ENCODE results near the gene RAB30. TPM values are rescaled to one million over a fixed set of nuclear protein-coding genes. Genes with fewer than 3 reads are reported as not detected.

RAB30 gene
- total RNA-seq, 1 donor from 2014 or later: 8.8 TPM

DNA sequence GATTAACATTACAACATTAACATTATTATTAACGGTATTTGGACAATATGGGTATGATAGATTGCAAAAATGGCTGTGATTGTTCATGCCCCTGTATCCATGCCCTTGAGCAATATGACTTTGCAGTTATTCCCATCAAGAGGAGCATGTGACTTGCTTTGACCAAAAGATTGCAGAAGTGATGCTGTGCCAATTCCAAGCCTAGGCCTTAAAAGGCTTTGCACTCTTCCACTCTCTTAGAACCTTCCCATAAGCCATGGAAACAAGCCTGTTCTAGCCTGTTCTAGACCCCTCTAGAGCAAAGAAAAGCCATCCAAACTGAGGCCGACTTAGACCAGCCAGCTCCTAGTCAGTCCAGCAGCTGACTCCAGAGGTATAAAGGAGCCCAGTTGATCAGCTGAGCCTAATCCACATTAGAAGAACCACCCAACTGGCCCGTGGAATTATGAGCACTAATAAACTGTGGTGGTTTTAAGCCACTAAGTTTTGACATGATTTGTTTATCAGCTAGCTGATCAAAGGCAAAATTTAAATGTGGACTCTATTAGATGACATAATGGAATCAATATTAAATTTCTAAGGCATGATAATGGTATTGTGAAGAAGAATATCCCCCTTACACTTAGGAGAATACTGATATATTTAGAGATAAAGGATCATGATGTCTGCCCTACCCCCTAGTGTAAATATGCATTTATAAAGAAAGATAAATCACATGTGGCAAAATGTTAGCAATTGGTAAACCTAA lies 28.6 kb downstream of the RAB30 start:
- no peak for ATAC-seq
- no peak for DNase-seq (ENCODE audit: low spot score)

GRCh38 chr11:83041126-83041525 lies 30.6 kb downstream of the RAB30 start:
- ATAC-seq (no peak), DNase-seq (ENCODE audit: low spot score) (no peak)

GRCh38 chr11:83039566-83039965 lies 32.1 kb downstream of the RAB30 start:
- ATAC-seq (no peak), DNase-seq (ENCODE audit: low spot score) (no peak)

- no peak for DNase-seq (ENCODE audit: low spot score)
- ATAC-seq: no peak
Measured at GRCh38 chr11:83037877-83038276, 33.8 kb downstream of the RAB30 start.

- DNase-seq (ENCODE audit: low spot score) (no peak), ATAC-seq (no peak)
Measured at GRCh38 chr11:83036701-83037100, 35.0 kb downstream of the RAB30 start.

GRCh38 chr11:83035070-83035854 lies 36.4 kb downstream of the RAB30 start:
- ATAC-seq (no peak), DNase-seq (ENCODE audit: low spot score) (no peak)

DNA sequence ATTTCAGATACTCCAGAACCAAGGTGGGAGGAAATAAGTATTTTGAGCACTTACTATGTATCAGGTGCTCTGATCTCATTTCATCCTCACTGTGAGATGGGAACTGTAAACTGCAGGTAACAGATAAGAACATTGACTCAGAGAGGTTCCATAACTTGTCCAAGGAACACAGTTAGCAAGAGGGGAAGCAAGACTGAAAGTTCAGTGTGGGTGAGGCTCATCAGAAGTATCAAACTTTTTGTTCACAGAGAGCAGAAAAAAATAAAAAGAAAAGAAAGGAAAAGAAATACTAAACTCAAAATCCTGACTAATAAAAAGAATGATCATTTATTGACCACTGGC lies 37.1 kb downstream of the RAB30 start:
- ATAC-seq (no peak), DNase-seq (ENCODE audit: low spot score) (no peak)

DNA sequence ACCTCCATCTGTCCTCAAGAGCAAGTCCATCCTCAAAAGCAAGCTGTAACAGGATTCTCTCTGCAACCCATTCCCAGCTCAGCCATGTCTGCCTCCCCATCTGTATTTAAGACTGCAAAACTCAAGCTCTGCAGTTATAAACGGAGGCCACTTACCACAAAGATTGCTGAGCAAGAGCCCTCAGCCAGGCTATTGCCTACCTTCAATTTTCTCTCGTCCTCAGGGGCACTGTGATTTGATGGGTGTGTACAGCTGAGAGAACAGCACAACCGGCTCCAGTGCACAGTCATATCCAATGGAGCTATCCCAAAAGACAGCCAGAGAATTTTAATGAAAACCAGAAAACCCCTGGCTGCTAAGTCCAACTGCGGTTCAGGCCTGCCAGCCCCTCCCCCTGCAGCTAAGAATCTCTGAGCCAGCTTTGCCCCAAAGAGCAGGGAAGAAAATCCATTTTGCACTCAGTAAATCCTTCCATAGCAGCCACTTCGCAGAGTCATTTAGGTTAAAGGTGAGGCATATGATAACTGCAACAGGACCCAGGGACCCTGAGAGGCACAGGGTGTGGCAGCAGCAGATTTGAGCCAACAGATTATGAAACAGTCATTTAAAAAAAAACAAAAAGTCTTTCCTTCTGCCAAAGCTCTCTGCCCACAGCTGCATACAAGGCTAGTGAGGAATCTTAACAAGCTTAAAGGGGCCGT lies 37.6 kb downstream of the RAB30 start:
- ATAC-seq (peak; percentile 91), DNase-seq (ENCODE audit: low spot score) (no peak)

- DNase-seq (ENCODE audit: low spot score): no peak
- no peak for ATAC-seq
Measured at GRCh38 chr11:83033371-83033770, 38.3 kb downstream of the RAB30 start.

- ATAC-seq (no peak), DNase-seq (ENCODE audit: low spot score) (no peak)
Measured at GRCh38 chr11:83031127-83031526, 40.6 kb downstream of the RAB30 start.

- ATAC-seq (no peak), DNase-seq (ENCODE audit: low spot score) (no peak)
Measured at GRCh38 chr11:83027794-83028193, 43.9 kb downstream of the RAB30 start.

DNA sequence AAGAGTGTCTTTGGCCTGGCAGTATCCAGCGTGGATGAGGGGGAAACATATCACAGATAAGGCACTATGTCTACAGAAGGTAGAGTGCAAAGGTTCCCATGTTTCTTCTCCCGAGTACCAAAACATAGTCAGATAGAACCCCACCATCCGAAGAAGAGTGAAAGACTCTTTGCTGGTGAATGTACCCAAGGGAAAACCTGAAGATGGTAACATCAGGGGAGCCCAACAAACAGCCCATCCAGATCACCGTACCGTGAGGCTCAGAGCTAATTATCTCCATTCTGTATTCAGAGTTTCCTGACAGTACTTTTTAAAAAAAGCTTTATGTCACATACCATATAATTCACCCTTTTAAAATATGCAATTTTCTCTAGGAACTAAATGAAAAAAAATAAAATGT lies 44.4 kb downstream of the RAB30 start:
- DNase-seq (ENCODE audit: low spot score): no peak
- no peak for ATAC-seq

DNA sequence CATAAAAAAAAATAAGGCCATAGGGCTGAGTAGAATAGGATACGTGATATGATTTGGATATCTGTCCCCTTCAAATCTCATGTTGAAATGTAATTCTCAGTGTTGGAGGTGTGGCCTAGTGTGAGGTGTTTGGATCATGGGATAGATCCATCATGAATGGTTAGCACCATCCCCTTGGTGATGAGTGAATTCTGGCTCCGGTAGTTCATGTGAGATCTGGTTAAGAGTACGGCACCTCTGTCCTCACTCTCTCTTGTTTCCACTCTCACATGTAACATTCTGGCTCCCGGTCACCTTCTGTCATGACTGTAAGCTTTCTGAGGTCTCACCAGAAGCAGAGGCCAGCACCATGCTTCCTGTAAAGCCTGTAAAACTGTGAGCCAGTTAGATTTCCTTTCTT lies 45.5 kb downstream of the RAB30 start:
- DNase-seq (ENCODE audit: low spot score) (no peak), ATAC-seq (no peak)

- DNase-seq (ENCODE audit: low spot score) (peak; percentile 51), ATAC-seq (peak; percentile 97)
Measured at GRCh38 chr11:83025267-83025704, 46.4 kb downstream of the RAB30 start.

- ATAC-seq: no peak
- DNase-seq (ENCODE audit: low spot score): no peak
Measured at GRCh38 chr11:83024270-83024854, 47.3 kb downstream of the RAB30 start.

GRCh38 chr11:83023410-83023809 lies 48.3 kb downstream of the RAB30 start:
- no peak for DNase-seq (ENCODE audit: low spot score)
- ATAC-seq: no peak

DNA sequence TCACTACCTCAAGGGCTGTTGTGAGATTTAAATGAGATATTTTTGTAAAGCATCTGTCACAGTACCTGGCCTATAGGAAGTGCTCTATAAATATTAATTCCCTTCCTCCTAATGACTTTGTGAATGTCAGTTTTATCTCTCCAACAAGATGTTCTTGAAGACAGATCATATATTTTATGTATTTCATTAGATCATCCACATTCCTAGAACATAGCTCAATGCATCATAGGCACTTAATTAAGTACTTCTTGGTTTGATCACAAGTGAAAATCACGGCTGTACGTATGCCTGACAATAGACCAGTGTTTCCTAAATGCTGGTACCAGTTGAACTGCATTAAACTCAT lies 49.9 kb downstream of the RAB30 start:
- no peak for ATAC-seq
- DNase-seq (ENCODE audit: low spot score): no peak

DNA sequence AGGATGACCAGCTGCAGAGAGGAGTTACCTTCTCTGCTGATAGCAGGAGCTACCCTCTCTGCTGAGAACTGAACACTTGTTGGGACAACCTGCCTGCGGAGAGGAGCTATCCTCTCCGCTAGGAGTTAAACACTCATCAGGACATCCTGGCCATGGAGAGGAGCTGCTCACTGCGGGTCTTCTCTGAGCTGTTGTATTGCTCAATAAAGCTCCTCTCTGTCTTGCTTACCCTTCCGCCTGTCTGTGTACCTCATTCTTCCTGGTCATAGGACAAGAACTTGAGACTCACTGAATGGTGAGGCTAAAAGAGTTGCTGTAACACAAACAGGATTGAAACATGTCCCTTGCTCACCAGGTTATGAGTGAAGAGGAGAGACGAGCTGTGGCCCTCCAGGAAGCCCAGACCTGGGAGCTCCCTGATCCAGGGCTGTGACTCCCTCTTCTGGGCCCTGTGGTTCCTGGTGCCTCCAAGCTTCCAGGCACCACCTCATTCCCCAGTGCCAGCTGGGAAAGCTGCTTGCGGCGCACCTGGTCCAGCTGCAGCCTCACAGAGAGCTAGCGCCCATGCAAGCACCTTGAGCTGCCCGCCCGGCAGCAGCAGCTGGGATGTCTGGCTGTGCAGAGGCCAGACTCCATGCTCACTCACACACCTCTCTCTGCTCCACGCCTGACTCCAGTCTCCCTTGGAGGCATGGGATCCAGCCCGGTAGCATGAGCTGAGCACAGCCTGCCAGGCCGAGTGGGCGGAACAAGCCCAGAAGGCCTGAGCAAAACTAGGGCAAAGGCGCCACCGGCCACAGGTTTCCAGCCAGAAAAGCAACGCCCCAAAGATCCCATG lies 50.5 kb downstream of the RAB30 start:
- DNase-seq (ENCODE audit: low spot score) (no peak), ATAC-seq (no peak)

GRCh38 chr11:83019888-83020579 lies 51.7 kb downstream of the RAB30 start:
- no peak for ATAC-seq

GRCh38 chr11:83014951-83015350 lies 56.7 kb downstream of the RAB30 start:
- no peak for DNase-seq (ENCODE audit: low spot score)
- no peak for ATAC-seq

More at GRCh38 chr11:83019888-83020579, 51.7 kb downstream of the RAB30 start:
- no peak for DNase-seq (ENCODE audit: low spot score)

All from left lobe of liver (tissue), 2 donors.